T-helper 1 cell treated with Interleukin-12 subunit alpha and Interleukin-12 subunit beta and Interleukin-4 antibody, amounts not matched to agents 30 μg/mL and 1 μg/mL, for 36 hours (primary cell): Measurements from ENCODE around the gene PSMA7.

ENCODE experiments used
- H3K27ac Mint-ChIP-seq: one replicate; pipeline ENCODE4 v1.8.0; 2021; ENCODE audit warnings: mild to moderate bottlenecking, mixed read lengths
- H3K27me3 Mint-ChIP-seq: one replicate; pipeline ENCODE4 v1.8.0; 2021; ENCODE audit warnings: low read depth, mixed read lengths
- H3K36me3 Mint-ChIP-seq: one replicate; pipeline ENCODE4 v1.8.0; 2021; ENCODE audit warnings: low read depth, mixed read lengths
- H3K4me1 Mint-ChIP-seq: one replicate; pipeline ENCODE4 v1.8.0; 2021; ENCODE audit warnings: low read depth, mixed read lengths
- H3K4me3 Mint-ChIP-seq: one replicate; pipeline ENCODE4 v1.8.0; 2021; ENCODE audit warnings: mild to moderate bottlenecking, moderate library complexity, mixed read lengths
- H3K9me3 Mint-ChIP-seq: one replicate; pipeline ENCODE4 v1.8.0; 2021; ENCODE audit warnings: mixed read lengths

The PSMA7 gene

DNA sequence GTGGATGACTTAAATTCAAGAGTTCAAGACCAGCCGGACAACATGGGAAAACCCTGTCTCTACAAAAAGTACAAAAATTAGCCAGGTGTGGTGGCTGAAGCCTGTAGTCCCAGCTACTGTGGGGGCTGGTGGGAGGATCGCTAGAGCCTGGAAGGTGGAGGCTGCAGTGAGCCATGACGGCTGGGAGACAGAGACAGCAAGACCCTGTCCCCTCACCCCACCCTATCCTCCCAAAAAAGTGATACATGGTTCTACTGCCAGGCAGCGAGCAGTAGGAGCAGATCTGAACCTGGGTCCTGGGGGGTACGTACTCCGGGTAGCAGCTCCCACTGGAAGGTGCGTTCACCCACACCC lies 2.2 kb downstream of the PSMA7 start:
- peak overlapping the region; percentile 89 for H3K4me3 Mint-ChIP-seq
- H3K27ac Mint-ChIP-seq: no peak overlapping the region
- no peaks in the 10 kb centered on the region for H3K9me3 Mint-ChIP-seq
- H3K27me3 Mint-ChIP-seq: no peaks in the 10 kb centered on the region
- peaks cover 52% of the 10 kb centered on the region for H3K36me3 Mint-ChIP-seq
- H3K4me1 Mint-ChIP-seq: peaks cover 45% of the 10 kb centered on the region

GRCh38 chr20:62139636-62140035 lies 3.6 kb downstream of the PSMA7 start:
- Mint-ChIP-seq H3K4me1 (peaks cover 36% of the 10 kb centered on the region), H3K4me3 (no peak overlapping the region), H3K27ac (no peak overlapping the region), H3K9me3 (no peaks in the 10 kb centered on the region), H3K27me3 (no peaks in the 10 kb centered on the region), H3K36me3 (peaks cover 51% of the 10 kb centered on the region)

GRCh38 chr20:62138912-62139311 lies 4.3 kb downstream of the PSMA7 start:
- Mint-ChIP-seq H3K36me3 (peaks cover 53% of the 10 kb centered on the region), H3K27ac (no peak overlapping the region)

DNA sequence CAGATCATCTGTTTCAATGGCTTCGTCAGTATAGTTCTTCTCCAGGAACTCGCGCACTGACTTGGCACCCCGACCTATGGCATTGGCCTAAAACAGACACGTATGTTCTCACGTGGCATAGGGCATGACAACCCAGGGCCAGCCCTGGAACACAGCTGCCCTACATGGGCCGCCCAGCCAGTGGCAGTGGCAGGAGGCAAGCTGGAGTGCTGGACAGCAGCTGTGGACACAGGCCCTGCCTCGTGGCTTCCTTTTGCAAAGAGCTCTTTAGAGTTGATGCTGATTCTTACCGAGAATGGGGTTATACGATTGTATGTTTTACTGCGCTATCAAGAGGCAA lies 5.0 kb downstream of the PSMA7 start:
- Mint-ChIP-seq H3K27ac (no peak overlapping the region), H3K4me3 (no peak overlapping the region), H3K27me3 (no peaks in the 10 kb centered on the region), H3K4me1 (peaks cover 33% of the 10 kb centered on the region), H3K36me3 (peaks cover 55% of the 10 kb centered on the region), H3K9me3 (no peaks in the 10 kb centered on the region)

More at GRCh38 chr20:62138912-62139311, 4.3 kb downstream of the PSMA7 start:
- H3K4me3 Mint-ChIP-seq: no peak overlapping the region
- H3K27me3 Mint-ChIP-seq: no peaks in the 10 kb centered on the region
- H3K9me3 Mint-ChIP-seq: no peaks in the 10 kb centered on the region
- peaks cover 33% of the 10 kb centered on the region for H3K4me1 Mint-ChIP-seq

DNA sequence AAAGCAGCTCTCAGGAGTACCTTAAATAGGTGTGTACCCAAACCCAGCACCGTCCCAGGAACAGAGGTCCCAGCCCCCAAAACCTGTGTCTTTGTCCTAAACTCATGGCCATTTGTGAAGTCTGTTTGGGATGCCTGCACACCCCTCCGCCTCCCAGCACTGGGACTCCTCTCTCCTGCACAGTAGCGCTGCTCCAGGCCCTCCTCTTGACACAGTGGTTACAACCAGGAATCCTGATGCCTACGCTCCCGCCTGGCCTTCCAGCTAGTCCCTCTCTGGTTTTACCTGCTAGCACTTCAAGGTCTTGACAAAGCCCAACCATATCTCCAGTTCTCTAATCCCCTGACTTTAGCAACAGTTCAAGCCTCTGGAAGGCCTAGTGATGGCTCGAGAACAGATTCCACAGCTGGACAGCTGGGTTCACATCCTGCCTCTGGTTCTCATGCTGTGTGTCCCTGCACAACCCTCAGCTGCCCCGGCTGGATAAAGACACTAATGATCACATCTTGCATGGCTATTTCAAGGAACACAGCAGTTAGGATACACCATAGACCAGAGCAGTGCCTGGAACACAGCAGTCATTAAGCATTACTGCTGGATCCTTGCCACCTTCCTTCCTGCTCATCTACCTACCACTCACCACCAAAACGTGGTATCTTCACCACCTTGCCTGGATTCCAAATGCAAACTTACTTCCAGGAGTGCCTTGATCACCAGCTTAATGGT lies 5.6 kb downstream of the PSMA7 start:
- peaks cover 55% of the 10 kb centered on the region for H3K36me3 Mint-ChIP-seq
- no peaks in the 10 kb centered on the region for H3K9me3 Mint-ChIP-seq

DNA sequence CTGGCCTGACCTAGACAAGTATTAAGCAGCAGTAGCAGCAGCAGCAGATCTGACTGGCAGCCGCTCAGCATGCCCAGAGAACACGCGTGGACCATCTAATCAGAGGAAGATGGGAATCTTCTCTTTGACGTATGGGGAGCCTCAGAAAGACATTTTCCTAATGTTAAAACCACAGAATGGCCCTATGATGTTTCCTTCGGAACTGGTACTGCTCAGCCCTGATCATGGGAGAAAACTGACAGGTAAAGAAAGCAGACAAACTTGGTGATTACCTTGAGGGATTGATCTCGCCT lies 6.2 kb downstream of the PSMA7 start:
- Mint-ChIP-seq H3K4me3 (no peak overlapping the region), H3K36me3 (peaks cover 57% of the 10 kb centered on the region), H3K27ac (peak overlapping the region; percentile 80)

More for the DNA sequence above, 5.6 kb downstream of the PSMA7 start:
- Mint-ChIP-seq H3K27ac (peak overlapping the region; percentile 21), H3K4me3 (no peak overlapping the region), H3K4me1 (peaks cover 33% of the 10 kb centered on the region), H3K27me3 (no peaks in the 10 kb centered on the region)

DNA sequence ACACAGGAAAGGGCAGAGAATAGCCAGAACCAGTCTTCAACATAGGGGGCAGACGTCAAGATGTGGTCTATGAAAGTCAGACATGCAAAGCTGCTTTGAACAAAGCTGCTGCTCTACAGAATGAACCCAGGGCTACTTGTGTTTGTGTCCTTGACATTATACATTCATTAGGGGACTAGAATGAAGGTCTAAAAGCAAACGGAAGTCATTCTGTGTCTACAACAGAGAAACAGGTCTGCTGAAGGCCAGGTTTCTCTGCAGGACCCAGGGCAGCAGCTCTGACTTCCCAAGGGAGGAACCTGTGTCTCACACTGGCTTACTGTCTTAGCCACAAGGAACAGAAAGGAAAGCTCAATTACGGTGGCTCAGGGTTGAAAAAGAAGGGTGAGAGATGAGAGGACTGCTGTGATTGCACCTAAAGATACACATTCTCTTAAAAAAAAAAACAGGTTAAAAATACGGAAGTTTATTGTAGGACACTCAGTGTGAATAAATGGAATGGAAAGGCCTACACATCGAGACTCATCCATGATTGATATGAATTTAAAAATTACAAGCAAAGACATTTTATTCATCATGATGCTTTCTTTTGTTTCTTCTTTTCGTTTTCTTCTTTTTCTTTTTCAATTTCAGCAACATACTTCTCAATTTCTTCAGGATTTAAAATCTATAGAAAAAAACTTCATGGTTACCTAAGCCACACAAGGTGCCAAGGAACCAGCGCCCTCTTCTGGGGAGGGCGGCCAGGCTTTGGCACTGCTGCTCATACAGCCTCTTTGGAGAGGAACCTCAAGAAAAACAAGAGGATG lies 6.7 kb downstream of the PSMA7 start:
- H3K27me3 Mint-ChIP-seq: no peaks in the 10 kb centered on the region
- no peak overlapping the region for H3K4me3 Mint-ChIP-seq
- H3K9me3 Mint-ChIP-seq: no peaks in the 10 kb centered on the region
- peaks cover 59% of the 10 kb centered on the region for H3K36me3 Mint-ChIP-seq
- peaks cover 31% of the 10 kb centered on the region for H3K4me1 Mint-ChIP-seq
- H3K27ac Mint-ChIP-seq: peak overlapping the region; percentile 80

More for the DNA sequence above, 6.2 kb downstream of the PSMA7 start:
- Mint-ChIP-seq H3K9me3 (no peaks in the 10 kb centered on the region), H3K4me1 (peaks cover 33% of the 10 kb centered on the region), H3K27me3 (no peaks in the 10 kb centered on the region)

DNA sequence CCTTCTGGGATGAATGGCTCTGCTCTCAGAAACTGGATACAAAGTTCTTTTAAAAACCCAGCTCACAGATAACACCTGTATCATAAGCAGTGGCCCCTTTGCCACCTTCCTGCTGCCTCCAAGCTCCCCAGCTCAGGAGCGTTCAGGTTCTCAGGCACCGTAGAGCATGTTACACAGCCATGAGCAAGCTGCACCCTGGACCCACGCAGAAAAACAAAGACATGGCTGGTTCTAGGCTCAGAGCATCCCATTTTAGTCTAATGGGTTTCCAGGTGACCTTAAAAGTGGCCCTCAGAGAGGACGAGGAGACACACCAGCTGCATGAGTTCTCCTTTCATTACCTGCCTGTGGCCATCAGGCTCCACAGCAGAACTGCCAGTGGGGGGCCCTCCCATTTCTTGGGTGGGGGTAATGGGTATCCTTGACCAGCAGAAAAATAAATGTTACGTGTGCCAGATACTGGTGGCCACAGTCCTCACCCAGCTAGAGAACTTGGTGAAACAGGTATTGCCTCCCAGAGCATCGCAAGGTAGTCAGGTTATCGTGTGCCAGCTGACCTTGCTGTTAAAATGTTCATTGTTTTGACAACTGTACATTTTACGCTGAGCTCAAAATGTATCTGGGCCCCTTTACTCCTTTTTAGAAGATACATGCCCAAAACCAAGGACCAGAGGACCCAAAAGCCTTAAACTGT lies 7.5 kb downstream of the PSMA7 start:
- Mint-ChIP-seq H3K4me3 (no peak overlapping the region), H3K27ac (no peak overlapping the region), H3K36me3 (peaks cover 60% of the 10 kb centered on the region), H3K4me1 (peaks cover 30% of the 10 kb centered on the region), H3K9me3 (no peaks in the 10 kb centered on the region), H3K27me3 (no peaks in the 10 kb centered on the region)

GRCh38 chr20:62134735-62135231 lies 8.4 kb downstream of the PSMA7 start:
- no peaks in the 10 kb centered on the region for H3K27me3 Mint-ChIP-seq
- no peak overlapping the region for H3K27ac Mint-ChIP-seq
- H3K4me1 Mint-ChIP-seq: peaks cover 22% of the 10 kb centered on the region
- no peaks in the 10 kb centered on the region for H3K9me3 Mint-ChIP-seq
- peaks cover 61% of the 10 kb centered on the region for H3K36me3 Mint-ChIP-seq
- no peak overlapping the region for H3K4me3 Mint-ChIP-seq

- Mint-ChIP-seq H3K36me3 (peaks cover 56% of the 10 kb centered on the region), H3K4me1 (peaks cover 22% of the 10 kb centered on the region), H3K9me3 (no peaks in the 10 kb centered on the region), H3K4me3 (no peak overlapping the region), H3K27me3 (no peaks in the 10 kb centered on the region), H3K27ac (peak overlapping the region; percentile 17)
Measured at GRCh38 chr20:62133864-62134263, 9.3 kb downstream of the PSMA7 start.

DNA sequence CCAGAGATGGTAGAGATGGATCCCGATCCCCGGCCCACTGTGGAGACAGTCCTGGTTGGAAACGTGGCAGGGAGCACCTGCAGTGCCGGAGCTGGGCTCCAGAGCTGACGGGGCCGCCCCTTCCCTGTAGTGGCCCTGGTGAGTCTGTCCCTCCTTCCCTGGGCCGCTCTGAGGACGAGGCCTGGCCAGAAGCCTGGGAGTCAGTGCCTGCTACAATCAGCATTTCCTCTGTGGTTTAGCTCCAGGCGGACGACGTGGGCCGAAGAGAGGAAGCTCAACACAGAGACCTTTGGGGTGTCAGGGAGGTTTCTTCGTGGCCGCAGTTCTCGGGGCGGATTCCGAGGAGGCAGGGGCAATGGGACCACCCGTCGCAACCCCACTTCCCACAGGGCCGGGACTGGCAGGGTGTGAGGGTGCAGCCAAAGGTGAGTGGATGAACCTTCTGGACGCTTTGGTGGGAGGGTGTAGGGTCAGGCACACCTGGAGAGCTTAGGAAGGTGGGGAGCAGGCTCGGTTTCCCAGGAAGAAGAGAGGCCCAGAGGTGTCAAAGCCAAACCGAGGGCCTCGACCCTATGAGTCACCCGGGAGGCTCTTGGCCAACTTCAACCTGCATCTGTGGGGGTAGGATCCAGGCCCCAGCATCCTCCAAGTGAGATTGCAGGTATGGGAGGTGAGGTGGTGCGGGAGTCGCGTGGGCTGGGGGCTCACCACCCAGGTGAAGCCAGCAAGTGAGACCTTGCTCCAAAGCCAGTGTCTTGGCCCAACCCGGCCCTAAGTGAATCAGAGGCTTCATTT lies 9.9 kb downstream of the PSMA7 start:
- no peak overlapping the region for H3K27ac Mint-ChIP-seq
- peaks cover 21% of the 10 kb centered on the region for H3K4me1 Mint-ChIP-seq
- peaks cover 57% of the 10 kb centered on the region for H3K36me3 Mint-ChIP-seq
- no peaks in the 10 kb centered on the region for H3K27me3 Mint-ChIP-seq
- H3K4me3 Mint-ChIP-seq: no peak overlapping the region
- H3K9me3 Mint-ChIP-seq: no peaks in the 10 kb centered on the region

GRCh38 chr20:62132421-62132820 lies 10.8 kb downstream of the PSMA7 start:
- peaks cover 18% of the 10 kb centered on the region for H3K4me1 Mint-ChIP-seq
- peak overlapping the region; percentile 40 for H3K4me3 Mint-ChIP-seq
- H3K36me3 Mint-ChIP-seq: peaks cover 57% of the 10 kb centered on the region
- no peaks in the 10 kb centered on the region for H3K27me3 Mint-ChIP-seq
- peak overlapping the region; percentile 77 for H3K27ac Mint-ChIP-seq
- H3K9me3 Mint-ChIP-seq: no peaks in the 10 kb centered on the region

DNA sequence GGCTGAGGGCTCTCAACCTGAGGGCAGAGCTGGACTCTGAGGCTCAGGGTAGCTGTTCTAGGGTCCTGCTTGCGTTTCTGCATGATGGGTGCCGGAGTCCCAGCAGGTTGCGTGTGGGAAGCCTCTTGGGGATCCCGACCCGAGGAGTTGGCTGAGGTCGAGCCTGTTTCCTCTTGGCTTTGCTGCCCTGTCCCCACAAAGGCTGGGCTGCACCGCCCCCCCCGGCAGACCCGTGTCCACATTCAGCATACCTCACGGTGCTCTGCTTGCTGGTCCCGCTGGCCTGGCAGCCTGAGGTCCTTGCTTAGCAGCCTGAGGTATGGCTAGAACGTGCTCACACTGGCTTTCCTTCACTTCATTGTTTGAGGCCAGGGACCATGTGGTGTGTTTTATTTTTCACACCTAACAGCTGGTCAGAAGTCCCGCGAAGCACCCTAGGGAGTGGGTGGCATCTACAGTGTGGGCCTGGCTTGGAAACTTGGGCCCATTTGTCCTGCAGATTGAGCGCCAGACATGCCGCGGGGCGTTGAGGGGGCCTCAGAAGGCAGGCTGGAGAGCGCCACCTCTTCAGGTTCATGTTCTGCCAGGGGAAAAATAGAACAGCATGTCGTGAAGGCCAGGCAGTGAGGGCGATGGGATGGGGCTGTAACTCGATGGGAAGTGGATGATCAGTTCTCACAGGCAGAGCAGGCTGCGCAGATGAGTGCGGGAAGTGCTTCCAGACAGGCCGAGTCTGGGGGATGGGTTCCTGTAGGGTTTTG lies 11.5 kb downstream of the PSMA7 start:
- Mint-ChIP-seq H3K27ac (no peak overlapping the region), H3K27me3 (no peaks in the 10 kb centered on the region), H3K4me3 (no peak overlapping the region), H3K4me1 (peaks cover 12% of the 10 kb centered on the region), H3K36me3 (peaks cover 55% of the 10 kb centered on the region), H3K9me3 (no peaks in the 10 kb centered on the region)
